HepG2 (cell line): ENCODE data around the gene PLP1. TPM values are rescaled to one million over a fixed set of nuclear protein-coding genes. Genes with fewer than 3 reads are reported as not detected.

ENCODE experiments used
- AHDC1 ChIP-seq: sonication (generic); formaldehyde crosslinking; IDR thresholded peaks from 2 replicates; pipeline ENCODE4 v1.5.1; 2020; ENCODE audit warnings: mild to moderate bottlenecking, missing genetic modification reagents, borderline replicate concordance
- CEBPB ChIP-seq: IDR thresholded peaks from 2 replicates; pipeline ENCODE4 v1.6.1; 2011; ENCODE audit warnings: low read depth, low read length, improper control_type of control experiment, borderline replicate concordance
- FOSL2 ChIP-seq: sonication (generic); formaldehyde crosslinking; IDR thresholded peaks from 2 replicates; pipeline ENCODE4 v1.4.0; 2020; ENCODE audit warnings: missing genetic modification reagents
- GFI1 ChIP-seq: sonication (generic); formaldehyde crosslinking; IDR thresholded peaks from 2 replicates; pipeline ENCODE4 v1.5.0; 2020; ENCODE audit warnings: missing genetic modification reagents, mild to moderate bottlenecking, borderline replicate concordance
- HHEX ChIP-seq: IDR thresholded peaks from 2 replicates; pipeline ENCODE4 v1.6.1; 2016; ENCODE audit warnings: control low read depth
- IRX3 ChIP-seq: sonication (generic); formaldehyde crosslinking; IDR thresholded peaks from 2 replicates; pipeline ENCODE4 v1.8.1; 2023; ENCODE audit warnings: mild to moderate bottlenecking, low read depth, missing genetic modification reagents, borderline replicate concordance
- LCORL ChIP-seq, 2 experiments: fragments of 450-650 bp in 1 of 2; sonication (generic) in 1 of 2; formaldehyde crosslinking in 1 of 2; IDR thresholded peaks; 2 replicates each; pipeline versions ENCODE4 v1.5.0 to v1.6.1; 2017 to 2020; ENCODE audit warnings: antibody characterized with exemption in 1 of 2, missing genetic modification reagents in 1 of 2
- MED1 ChIP-seq: sonication (generic); formaldehyde crosslinking; IDR thresholded peaks from 2 replicates; pipeline ENCODE4 v1.4.0; 2020; ENCODE audit warnings: missing genetic modification reagents
- MTERF4 ChIP-seq: sonication (generic); formaldehyde crosslinking; IDR thresholded peaks from 2 replicates; pipeline ENCODE4 v1.8.0; 2023; ENCODE audit warnings: mild to moderate bottlenecking, missing genetic modification reagents
- RFX3 ChIP-seq: IDR thresholded peaks from 2 replicates; pipeline ENCODE4 v1.6.1; 2016; ENCODE audit warnings: missing biosample characterization, missing genetic modification reagents
- SCMH1 ChIP-seq: sonication (generic); formaldehyde crosslinking; IDR thresholded peaks from 2 replicates; pipeline ENCODE4 v1.9.0; 2021; ENCODE audit warnings: missing genetic modification reagents, mild to moderate bottlenecking, borderline replicate concordance
- ZFX ChIP-seq: sonication (generic); formaldehyde crosslinking; IDR thresholded peaks from 2 replicates; pipeline ENCODE4 v1.4.0; 2020; ENCODE audit warnings: mild to moderate bottlenecking, low read depth, missing genetic modification reagents, moderate library complexity
- ZNF275 ChIP-seq: sonication (generic); formaldehyde crosslinking; IDR thresholded peaks from 2 replicates; pipeline ENCODE4 v1.8.0; 2022; ENCODE audit warnings: missing genetic modification reagents, mild to moderate bottlenecking, inconsistent platforms, borderline replicate concordance
- polyA plus RNA-seq, 8 experiments: library from polyadenylated mRNA; depleted of rRNA in 3 of 8; stranded (reverse) in 7 of 8; unstranded in 1 of 8; fragments of >200 nt; fragmentation: Illumina TruSeq in 4 of 8; extraction: Trizol in 4 of 8; gene quantifications; 2 replicates each; pipeline versions ENCODE4 v1.2.1 to v1.2.3, GENCODE V29; 2011 to 2016; ENCODE audit warnings: low read depth in 4 of 8, missing spikeins in 1 of 8, mixed read lengths in 1 of 8; ENCODE audit not compliant: insufficient read depth in 1 of 8
- total RNA-seq, 5 experiments: library from RNA; depleted of rRNA; stranded (reverse); fragments of >200 nt; fragmentation: Illumina TruSeq; extraction: Trizol; gene quantifications; 2 replicates each; pipeline ENCODE4 v1.2.3, GENCODE V29; 2016; ENCODE audit warnings: low read depth in 1 of 5
- TF ChIP-seq, protein P1 (sequence below): sonication (generic); formaldehyde crosslinking; IDR thresholded peaks from 2 replicates; pipeline ENCODE4 v1.5.1; 2020; ENCODE audit warnings: missing genetic modification reagents, mild to moderate bottlenecking, borderline replicate concordance
- TF ChIP-seq, protein P2 (sequence below): IDR thresholded peaks from 2 replicates; pipeline ENCODE4 v1.6.1; 2018; ENCODE audit warnings: missing genetic modification reagents
- TF ChIP-seq, protein P3 (sequence below): sonication (generic); formaldehyde crosslinking; IDR thresholded peaks from 2 replicates; pipeline ENCODE4 v1.4.0; 2020; ENCODE audit warnings: missing genetic modification reagents, borderline replicate concordance

Gene PLP1
- total and polyA plus RNA-seq, 2 of the 13 experiments (the other 11 are each of a cell fraction or from before 2014, with no cell fraction given), result 0.15 to 0.27 TPM

DNA sequence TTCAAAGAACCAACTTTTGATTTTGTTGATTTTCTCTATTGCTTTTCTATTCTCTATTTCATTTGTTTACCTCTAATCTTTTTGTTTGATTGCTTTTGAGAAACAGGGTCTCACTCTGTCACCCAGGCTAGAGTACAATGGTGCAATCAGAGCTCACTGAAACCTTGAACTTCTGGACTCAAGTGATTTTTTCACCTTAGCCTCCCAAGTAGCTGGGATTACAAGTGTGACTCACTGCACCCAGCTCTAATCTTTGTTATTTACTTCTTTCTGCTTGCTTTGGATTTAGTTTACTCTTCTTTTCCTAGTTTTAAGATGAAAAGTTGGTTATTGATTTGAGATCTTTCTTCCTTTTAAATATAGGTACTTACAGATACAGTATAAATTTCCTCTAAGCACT, 29.2 kb downstream of the PLP1 start (continued):
- TF ChIP-seq AHDC1 (CRISPR knock-in tag) (peak; percentile 53; the same call in 1 of the 2 replicates), HHEX (CRISPR knock-in tag) (no peak), GFI1 (peak; percentile 69), FOSL2 (CRISPR knock-in tag) (peak; percentile 91), LCORL (IDR thresholded peaks at IDR 0.05) (no peak), LCORL (CRISPR knock-in tag; IDR thresholded peaks at IDR 0.05) (no peak), RFX3 (CRISPR knock-in tag) (no peak), ZNF275 (no peak), CEBPB (no peak; the same call in 1 of the 2 replicates), IRX3 (CRISPR knock-in tag) (no peak), MTERF4 (CRISPR knock-in tag) (no peak), MED1 (CRISPR knock-in tag) (peak; percentile 39; the same call in 1 of the 2 replicates), ZFX (no peak), SCMH1 (CRISPR knock-in tag) (no peak)
- TF ChIP-seq, protein P1, sequence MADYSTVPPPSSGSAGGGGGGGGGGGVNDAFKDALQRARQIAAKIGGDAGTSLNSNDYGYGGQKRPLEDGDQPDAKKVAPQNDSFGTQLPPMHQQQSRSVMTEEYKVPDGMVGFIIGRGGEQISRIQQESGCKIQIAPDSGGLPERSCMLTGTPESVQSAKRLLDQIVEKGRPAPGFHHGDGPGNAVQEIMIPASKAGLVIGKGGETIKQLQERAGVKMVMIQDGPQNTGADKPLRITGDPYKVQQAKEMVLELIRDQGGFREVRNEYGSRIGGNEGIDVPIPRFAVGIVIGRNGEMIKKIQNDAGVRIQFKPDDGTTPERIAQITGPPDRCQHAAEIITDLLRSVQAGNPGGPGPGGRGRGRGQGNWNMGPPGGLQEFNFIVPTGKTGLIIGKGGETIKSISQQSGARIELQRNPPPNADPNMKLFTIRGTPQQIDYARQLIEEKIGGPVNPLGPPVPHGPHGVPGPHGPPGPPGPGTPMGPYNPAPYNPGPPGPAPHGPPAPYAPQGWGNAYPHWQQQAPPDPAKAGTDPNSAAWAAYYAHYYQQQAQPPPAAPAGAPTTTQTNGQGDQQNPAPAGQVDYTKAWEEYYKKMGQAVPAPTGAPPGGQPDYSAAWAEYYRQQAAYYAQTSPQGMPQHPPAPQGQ (CRISPR knock-in tag), result no peak
- TF ChIP-seq, protein P2, sequence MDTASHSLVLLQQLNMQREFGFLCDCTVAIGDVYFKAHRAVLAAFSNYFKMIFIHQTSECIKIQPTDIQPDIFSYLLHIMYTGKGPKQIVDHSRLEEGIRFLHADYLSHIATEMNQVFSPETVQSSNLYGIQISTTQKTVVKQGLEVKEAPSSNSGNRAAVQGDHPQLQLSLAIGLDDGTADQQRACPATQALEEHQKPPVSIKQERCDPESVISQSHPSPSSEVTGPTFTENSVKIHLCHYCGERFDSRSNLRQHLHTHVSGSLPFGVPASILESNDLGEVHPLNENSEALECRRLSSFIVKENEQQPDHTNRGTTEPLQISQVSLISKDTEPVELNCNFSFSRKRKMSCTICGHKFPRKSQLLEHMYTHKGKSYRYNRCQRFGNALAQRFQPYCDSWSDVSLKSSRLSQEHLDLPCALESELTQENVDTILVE, result no peak
- TF ChIP-seq, protein P3, sequence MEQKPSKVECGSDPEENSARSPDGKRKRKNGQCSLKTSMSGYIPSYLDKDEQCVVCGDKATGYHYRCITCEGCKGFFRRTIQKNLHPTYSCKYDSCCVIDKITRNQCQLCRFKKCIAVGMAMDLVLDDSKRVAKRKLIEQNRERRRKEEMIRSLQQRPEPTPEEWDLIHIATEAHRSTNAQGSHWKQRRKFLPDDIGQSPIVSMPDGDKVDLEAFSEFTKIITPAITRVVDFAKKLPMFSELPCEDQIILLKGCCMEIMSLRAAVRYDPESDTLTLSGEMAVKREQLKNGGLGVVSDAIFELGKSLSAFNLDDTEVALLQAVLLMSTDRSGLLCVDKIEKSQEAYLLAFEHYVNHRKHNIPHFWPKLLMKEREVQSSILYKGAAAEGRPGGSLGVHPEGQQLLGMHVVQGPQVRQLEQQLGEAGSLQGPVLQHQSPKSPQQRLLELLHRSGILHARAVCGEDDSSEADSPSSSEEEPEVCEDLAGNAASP, result no peak
